Keratinocyte (primary cell): ENCODE measurements around the gene BATF2. TPM values are rescaled to one million over a fixed set of nuclear protein-coding genes. Genes with fewer than 3 reads are reported as not detected.

ENCODE experiments used
- DNase-seq: peaks from one replicate; pipeline ENCODE4 v3.0.0-alpha.2; 2011; ENCODE audit warnings: low read depth, missing footprints, low spot score
- FAIRE-seq: peaks from 2 replicates; lab custom pipeline; 2011; peaks lifted over from hg19 to GRCh38; lab: Jason Lieb, UNC
- H2AFZ ChIP-seq: 2 replicates; pipeline ENCODE4 v1.6.0; 2012; ENCODE audit warnings: low read length, control low read depth, inconsistent platforms; ENCODE audit not compliant: control insufficient read depth
- H3K27ac ChIP-seq: 2 replicates; pipeline ENCODE4 v1.5.1; 2011; ENCODE audit warnings: low read length; ENCODE audit not compliant: control insufficient read depth, insufficient read depth
- H3K27me3 ChIP-seq: 3 replicates; pipeline ENCODE4 v1.6.0; 2011; ENCODE audit warnings: low read length; ENCODE audit not compliant: control insufficient read depth, insufficient read depth; ENCODE audit errors: extremely low read depth
- H3K36me3 ChIP-seq, 2 experiments: 2 replicates in 1 of 2; 3 replicates in 1 of 2; pipeline ENCODE4 v1.5.1; 2011; ENCODE audit warnings: low read length in 2 of 2, mild to moderate bottlenecking in 1 of 2; ENCODE audit not compliant: control insufficient read depth in 2 of 2, insufficient read depth in 2 of 2; ENCODE audit errors: extremely low read depth in 1 of 2
- H3K4me1 ChIP-seq: 3 replicates; pipeline ENCODE4 v1.5.1; 2011; ENCODE audit warnings: low read length; ENCODE audit not compliant: control insufficient read depth, insufficient read depth; ENCODE audit errors: extremely low read depth
- H3K4me2 ChIP-seq: 3 replicates; pipeline ENCODE4 v1.6.0; 2011; ENCODE audit warnings: low read depth, low read length; ENCODE audit not compliant: control insufficient read depth, insufficient read depth; ENCODE audit errors: extremely low read depth
- H3K4me3 ChIP-seq, 3 experiments: fragments of 200-600 bp in 1 of 3; sonication (generic) in 1 of 3; 2 replicates in 2 of 3; 3 replicates in 1 of 3; pipeline ENCODE4 v1.5.1; 2011 to 2016; ENCODE audit warnings: low read length in 3 of 3, mild to moderate bottlenecking in 3 of 3, control low read depth in 2 of 3, inconsistent platforms in 1 of 3, low read depth in 1 of 3, mixed read lengths in 1 of 3, mixed run types in 1 of 3, moderate library complexity in 1 of 3; ENCODE audit not compliant: control insufficient read depth in 2 of 3, insufficient read depth in 2 of 3; ENCODE audit errors: extremely low read depth in 1 of 3
- H3K79me2 ChIP-seq: 2 replicates; pipeline ENCODE4 v1.6.0; 2012; ENCODE audit warnings: low read length; ENCODE audit not compliant: control insufficient read depth, insufficient read depth
- H3K9ac ChIP-seq: 3 replicates; pipeline ENCODE4 v1.6.0; 2011; ENCODE audit warnings: low read length; ENCODE audit not compliant: control insufficient read depth, insufficient read depth; ENCODE audit errors: extremely low read depth
- H3K9me1 ChIP-seq: 3 replicates; pipeline ENCODE4 v1.6.0; 2011; ENCODE audit warnings: low read length; ENCODE audit not compliant: control insufficient read depth, insufficient read depth; ENCODE audit errors: extremely low read depth
- H3K9me3 ChIP-seq: 2 replicates; pipeline ENCODE4 v1.5.1; 2012; ENCODE audit warnings: low read depth, low read length; ENCODE audit not compliant: control insufficient read depth
- H4K20me1 ChIP-seq: 3 replicates; pipeline ENCODE4 v1.6.0; 2011; ENCODE audit warnings: low read length; ENCODE audit not compliant: control insufficient read depth, insufficient read depth; ENCODE audit errors: extremely low read depth
- CTCF ChIP-seq, 3 experiments: IDR thresholded peaks in 1 of 3; conservative IDR thresholded peaks in 1 of 3; optimal IDR thresholded peaks in 1 of 3; 2 replicates in 2 of 3; 3 replicates in 1 of 3; pipeline versions ENCODE3 to v1.5.1; 2011; ENCODE audit warnings: low read length in 3 of 3, mild to moderate bottlenecking in 3 of 3, moderate library complexity in 2 of 3, control low read depth in 1 of 3, inconsistent platforms in 1 of 3; ENCODE audit not compliant: insufficient read depth in 2 of 3; ENCODE audit errors: extremely low read depth in 1 of 3
- EZH2 ChIP-seq: IDR thresholded peaks from one replicate; pipeline ENCODE4 v1.6.1; 2012; ENCODE audit warnings: inconsistent platforms, mild to moderate bottlenecking, low read length, moderate library complexity
- dilution Hi-C: fragments of 300-500 bp; cut with MboI; formaldehyde crosslinking; loops from one replicate; pipeline ENCODE4 v1.7.0; 2020; ENCODE audit warnings: low sequenced_read_pairs; ENCODE audit not compliant: extremely low pct_ligation_motif_present
- polyA plus RNA-seq, 5 experiments: library from polyadenylated mRNA; depleted of rRNA in 3 of 5; stranded (reverse) in 3 of 5; stranded (forward) in 1 of 5; unstranded in 1 of 5; fragments of >200 nt; gene quantifications; 1 replicate in 1 of 5; 2 replicates in 3 of 5; 3 replicates in 1 of 5; pipeline versions ENCODE4 v1.2.1 to v1.2.3, GENCODE V29; 2011 to 2012; ENCODE audit warnings: missing spikeins in 2 of 5, low read depth in 1 of 5, low replicate concordance in 1 of 5

Gene BATF2
- polyA plus RNA-seq, 1 donor (not counting 4 experiments of a cell fraction or from before 2014, with no cell fraction given): 0.10 TPM

GRCh38 chr11:64963072-64963631 lies 33.6 kb downstream of the BATF2 start:
- FAIRE-seq (no peak), DNase-seq (no peak)
- Histone ChIP-seq H3K79me2 (no peaks in the 10 kb centered on the region), H3K9me1 (no peaks in the 10 kb centered on the region), H2AFZ (no peak overlapping the region), H3K4me3 (no peak overlapping the region), H3K4me2 (no peak overlapping the region), H3K27ac (no peak overlapping the region), H3K27me3 (no peaks in the 10 kb centered on the region), H3K36me3 (no peaks in the 10 kb centered on the region), H3K9ac (no peak overlapping the region), H3K9me3 (no peaks in the 10 kb centered on the region), H4K20me1 (no peaks in the 10 kb centered on the region), H3K4me1 (peaks cover 17% of the 10 kb centered on the region)
- no peak for TF ChIP-seq CTCF (optimal IDR thresholded peaks at IDR 0.05 in 1 of 3, IDR thresholded peaks at IDR 0.05 in 1 of 3, conservative IDR thresholded peaks at IDR 0.05 in 1 of 3; ENCODE audit: extremely low read depth in 1 of 3, insufficient read depth in 2 of 3, low read length in 3 of 3)
- no peak for TF ChIP-seq EZH2
- dilution Hi-C loops: no loop called here

- no peaks in the 10 kb centered on the region for H3K9me3 ChIP-seq
- no peaks in the 10 kb centered on the region for H4K20me1 ChIP-seq
- dilution Hi-C loops: no loop called here
- peaks cover 17% of the 10 kb centered on the region for H3K4me1 ChIP-seq
- no peak overlapping the region for H2AFZ ChIP-seq
- H3K27ac ChIP-seq: no peak overlapping the region
- H3K4me3 ChIP-seq: no peak overlapping the region
- no peaks in the 10 kb centered on the region for H3K9me1 ChIP-seq
- no peak overlapping the region for H3K4me2 ChIP-seq
- TF ChIP-seq EZH2 (no peak), CTCF (optimal IDR thresholded peaks at IDR 0.05 in 1 of 3, IDR thresholded peaks at IDR 0.05 in 1 of 3, conservative IDR thresholded peaks at IDR 0.05 in 1 of 3; ENCODE audit: extremely low read depth in 1 of 3, insufficient read depth in 2 of 3, low read length in 3 of 3) (no peak)
- DNase-seq (no peak), FAIRE-seq (no peak)
- H3K79me2 ChIP-seq: no peaks in the 10 kb centered on the region
- no peak overlapping the region for H3K9ac ChIP-seq
- H3K36me3 ChIP-seq: no peaks in the 10 kb centered on the region
- H3K27me3 ChIP-seq: no peaks in the 10 kb centered on the region
These were observed 36.1 kb downstream of the BATF2 start for GRCh38 chr11:64960719-64961118.
